Fibroblast of pulmonary artery (primary cell): ENCODE data around the gene RSPO3.
A peak's percentile ranks its signal among the peaks of the same experiment; 100 is the strongest.

Source experiments
- DNase-seq: peaks from one replicate; pipeline ENCODE4 v3.0.0-alpha.2; 2010; ENCODE audit warnings: low read depth
- H3K4me3 ChIP-seq: replicated peaks from 2 replicates; pipeline ENCODE4 v1.5.1; 2011; ENCODE audit warnings: low read depth, mild to moderate bottlenecking, control low read depth, low read length, moderate library complexity
- TF ChIP-seq, protein P1 (sequence below): IDR thresholded peaks from 2 replicates; pipeline ENCODE4 v1.5.1; 2011; ENCODE audit warnings: mild to moderate bottlenecking, control low read depth, low read length, inconsistent platforms; ENCODE audit errors: missing control alignments

Gene RSPO3

DNA sequence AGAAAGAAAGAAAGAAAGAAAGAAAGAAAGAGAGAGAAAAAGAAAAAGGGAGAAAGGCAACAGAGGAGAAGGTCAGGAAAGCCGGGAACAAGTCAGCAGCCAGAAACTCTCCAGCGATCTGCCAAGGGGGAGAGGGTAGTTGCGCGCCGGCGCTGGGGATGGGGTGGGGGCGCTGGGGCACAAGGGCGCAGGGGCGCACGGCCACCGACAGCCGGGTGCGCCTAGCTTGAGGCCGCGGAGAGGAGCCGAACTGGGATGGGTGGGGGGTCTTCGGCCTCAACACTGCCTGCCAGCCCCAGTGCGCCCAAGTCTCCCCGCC lies 533 bp upstream of the RSPO3 start:
- peak overlapping the region; percentile 53 for H3K4me3 ChIP-seq
- DNase-seq = no peak
- TF ChIP-seq, protein P1, sequence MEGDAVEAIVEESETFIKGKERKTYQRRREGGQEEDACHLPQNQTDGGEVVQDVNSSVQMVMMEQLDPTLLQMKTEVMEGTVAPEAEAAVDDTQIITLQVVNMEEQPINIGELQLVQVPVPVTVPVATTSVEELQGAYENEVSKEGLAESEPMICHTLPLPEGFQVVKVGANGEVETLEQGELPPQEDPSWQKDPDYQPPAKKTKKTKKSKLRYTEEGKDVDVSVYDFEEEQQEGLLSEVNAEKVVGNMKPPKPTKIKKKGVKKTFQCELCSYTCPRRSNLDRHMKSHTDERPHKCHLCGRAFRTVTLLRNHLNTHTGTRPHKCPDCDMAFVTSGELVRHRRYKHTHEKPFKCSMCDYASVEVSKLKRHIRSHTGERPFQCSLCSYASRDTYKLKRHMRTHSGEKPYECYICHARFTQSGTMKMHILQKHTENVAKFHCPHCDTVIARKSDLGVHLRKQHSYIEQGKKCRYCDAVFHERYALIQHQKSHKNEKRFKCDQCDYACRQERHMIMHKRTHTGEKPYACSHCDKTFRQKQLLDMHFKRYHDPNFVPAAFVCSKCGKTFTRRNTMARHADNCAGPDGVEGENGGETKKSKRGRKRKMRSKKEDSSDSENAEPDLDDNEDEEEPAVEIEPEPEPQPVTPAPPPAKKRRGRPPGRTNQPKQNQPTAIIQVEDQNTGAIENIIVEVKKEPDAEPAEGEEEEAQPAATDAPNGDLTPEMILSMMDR = no peak

DNA sequence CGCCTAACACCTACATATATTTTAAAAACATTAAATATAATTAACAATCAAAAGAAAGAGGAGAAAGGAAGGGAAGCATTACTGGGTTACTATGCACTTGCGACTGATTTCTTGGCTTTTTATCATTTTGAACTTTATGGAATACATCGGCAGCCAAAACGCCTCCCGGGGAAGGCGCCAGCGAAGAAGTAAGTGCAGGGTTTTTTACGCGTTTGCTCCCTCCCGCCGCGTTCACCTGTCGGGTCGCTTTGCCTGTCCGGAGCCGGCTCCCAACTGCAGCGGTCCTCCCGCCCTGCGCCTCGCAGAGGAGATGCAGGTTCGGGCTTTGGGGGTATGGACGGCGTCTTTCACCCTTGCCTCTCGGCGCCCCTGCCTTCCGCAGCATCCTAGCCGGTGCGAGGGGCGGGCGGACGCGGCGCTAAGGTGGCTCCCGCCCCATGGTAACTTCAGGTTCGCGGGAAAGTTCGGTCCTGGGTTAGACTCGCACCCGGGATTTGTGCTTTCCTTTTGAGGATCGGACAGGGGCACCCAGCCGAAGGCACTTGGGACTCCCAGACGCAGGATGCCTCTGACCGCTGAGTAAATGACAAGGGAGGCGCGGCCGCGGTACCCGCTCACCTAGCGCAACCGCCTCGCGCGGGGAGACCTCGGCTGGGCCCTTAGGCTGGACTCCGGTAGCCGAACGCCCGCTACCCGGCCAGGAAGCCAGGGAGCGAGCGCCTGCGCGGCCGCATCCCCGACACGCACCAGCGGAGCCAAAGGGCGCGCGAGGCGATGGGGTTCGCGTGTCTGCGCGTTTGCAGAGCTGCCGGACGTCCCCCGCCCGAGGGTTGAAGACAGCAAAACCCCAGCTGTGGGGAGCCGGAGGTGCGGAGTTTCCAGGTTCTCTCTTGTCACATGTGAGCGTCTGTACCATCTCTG lies 891 bp downstream of the RSPO3 start:
- TF ChIP-seq, protein P1 = no peak
- no peak for DNase-seq
- H3K4me3 ChIP-seq = peak overlapping the region; percentile 53

DNA sequence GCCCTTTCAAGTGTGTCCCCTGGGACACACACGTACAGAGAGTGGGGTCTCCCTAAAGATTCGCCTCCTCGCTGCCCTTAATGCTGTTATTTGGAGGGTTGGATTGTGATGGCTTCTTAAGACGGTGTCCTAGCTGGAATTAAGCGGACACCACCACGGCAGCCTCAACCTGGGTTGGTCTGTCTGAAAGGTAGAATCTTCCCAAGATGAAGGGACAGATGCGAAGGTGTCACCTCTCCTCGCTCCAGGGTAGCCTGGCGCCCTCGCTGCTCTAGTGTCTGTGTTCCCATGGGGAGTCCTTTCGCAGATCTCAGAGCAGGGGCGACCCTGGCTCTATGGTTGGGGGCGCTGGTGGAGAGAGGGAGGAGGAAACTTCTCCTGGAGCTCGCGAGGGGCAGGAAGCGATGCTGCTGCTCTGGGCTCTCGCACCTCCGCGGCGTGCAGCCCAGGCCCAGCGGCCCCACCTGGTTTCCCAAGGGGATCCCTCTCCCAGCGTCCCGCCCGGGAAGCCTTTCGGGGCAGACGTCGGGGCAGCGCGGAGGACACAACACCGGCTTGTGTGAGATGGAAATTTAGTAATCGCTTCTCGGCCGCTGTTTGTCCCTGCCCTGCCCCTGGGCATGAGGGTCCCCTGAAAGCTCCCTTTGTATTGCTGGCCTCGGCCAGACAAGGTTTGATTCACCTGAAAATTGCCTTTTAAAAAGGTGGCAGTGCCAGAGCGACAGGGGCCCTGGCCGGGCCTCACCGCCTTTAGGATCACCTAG lies 1.7 kb downstream of the RSPO3 start:
- H3K4me3 ChIP-seq = peak overlapping the region; percentile 53

DNA sequence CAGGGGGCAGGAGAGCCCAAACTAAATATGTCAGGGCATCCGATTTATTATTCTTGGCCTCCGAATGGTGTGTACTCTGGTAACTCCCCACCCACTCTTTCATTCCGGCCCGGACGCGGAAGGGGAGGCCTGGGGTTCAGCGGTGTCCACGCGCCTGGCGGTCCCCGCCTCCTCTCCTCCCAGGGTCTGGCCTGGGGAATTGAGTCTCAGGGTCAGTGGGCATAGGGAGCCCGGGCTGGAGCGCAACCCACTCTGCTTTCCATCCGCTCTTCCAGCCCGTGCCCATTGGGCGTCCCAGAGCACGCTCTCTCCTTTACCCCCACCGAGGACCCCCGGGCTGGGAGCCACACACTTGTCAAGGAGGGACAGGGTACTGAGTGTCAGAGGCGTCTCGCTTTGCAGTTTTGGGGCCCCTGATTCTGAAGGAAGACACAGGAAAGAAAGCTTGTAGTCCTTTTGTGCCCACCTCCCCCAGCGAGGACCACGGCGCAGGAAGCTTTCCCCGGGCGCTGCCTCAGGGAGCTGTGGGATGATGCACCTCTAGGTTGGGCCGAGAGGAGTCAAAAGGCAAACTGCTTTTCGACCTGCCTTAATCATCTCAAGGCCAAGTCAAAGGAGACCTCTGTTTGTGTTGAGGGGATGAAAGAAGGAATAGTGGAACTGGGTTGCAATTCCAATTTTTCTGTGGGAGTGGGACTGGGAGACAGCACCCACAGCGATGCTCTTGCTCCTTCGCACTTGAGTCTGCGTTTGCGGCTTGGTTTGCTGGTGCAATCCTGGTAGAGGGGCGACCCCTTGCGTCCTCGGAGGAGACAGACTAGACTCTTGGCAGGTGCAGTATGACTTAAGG lies 2.5 kb downstream of the RSPO3 start:
- peak; percentile 88 for DNase-seq
- TF ChIP-seq, protein P1 = peak; percentile 98
- no peak overlapping the region for H3K4me3 ChIP-seq

More for the DNA sequence above, 1.7 kb downstream of the RSPO3 start:
- no peak for DNase-seq
- TF ChIP-seq, protein P1 = no peak

DNA sequence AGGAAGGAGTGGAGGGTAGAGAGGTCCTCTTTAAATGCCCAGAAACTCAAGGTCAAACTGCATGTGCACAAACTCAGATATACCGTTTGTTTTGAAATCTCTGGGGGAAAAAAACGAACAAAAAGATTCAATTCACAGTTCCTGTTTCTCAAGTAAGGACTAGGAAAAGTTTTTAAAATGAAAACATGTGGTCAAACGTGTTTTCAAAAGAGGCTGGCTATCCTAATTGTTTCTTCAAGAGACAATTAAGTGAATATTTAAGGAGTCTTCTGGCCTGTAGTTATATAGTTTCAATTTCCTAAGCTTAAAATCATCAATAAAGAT lies 3.1 kb downstream of the RSPO3 start:
- TF ChIP-seq, protein P1 = no peak
- no peak overlapping the region for H3K4me3 ChIP-seq

DNA sequence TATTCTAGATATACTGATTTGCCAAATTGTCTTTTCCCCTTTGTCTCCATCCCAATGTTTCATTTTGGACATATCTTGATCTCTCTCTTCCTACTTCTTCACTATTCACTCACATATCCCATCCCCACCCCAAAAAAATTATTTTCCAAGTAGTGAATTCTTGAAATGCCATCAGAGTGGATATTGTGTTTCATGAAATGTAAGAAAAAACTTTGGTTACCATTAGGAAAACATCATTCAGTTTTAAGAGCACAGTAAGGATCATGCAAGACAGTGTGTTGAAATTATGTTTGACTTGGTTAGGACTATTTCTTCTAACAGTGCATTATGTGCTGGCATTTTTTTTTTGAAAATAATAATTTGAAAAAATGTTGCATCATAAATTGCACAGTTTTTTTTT lies 5.7 kb downstream of the RSPO3 start:
- no peak overlapping the region for H3K4me3 ChIP-seq
- TF ChIP-seq, protein P1 = no peak
- no peak for DNase-seq

More for the DNA sequence above, 3.1 kb downstream of the RSPO3 start:
- no peak for DNase-seq
